Measurements from ENCODE around the gene PABPC1L.
"Not testable (repeated sequence)": the region's sequence is repeated elsewhere in the genome, so short reads cannot be mapped to it uniquely, and the experiment has no call there.

The PABPC1L gene

DNA sequence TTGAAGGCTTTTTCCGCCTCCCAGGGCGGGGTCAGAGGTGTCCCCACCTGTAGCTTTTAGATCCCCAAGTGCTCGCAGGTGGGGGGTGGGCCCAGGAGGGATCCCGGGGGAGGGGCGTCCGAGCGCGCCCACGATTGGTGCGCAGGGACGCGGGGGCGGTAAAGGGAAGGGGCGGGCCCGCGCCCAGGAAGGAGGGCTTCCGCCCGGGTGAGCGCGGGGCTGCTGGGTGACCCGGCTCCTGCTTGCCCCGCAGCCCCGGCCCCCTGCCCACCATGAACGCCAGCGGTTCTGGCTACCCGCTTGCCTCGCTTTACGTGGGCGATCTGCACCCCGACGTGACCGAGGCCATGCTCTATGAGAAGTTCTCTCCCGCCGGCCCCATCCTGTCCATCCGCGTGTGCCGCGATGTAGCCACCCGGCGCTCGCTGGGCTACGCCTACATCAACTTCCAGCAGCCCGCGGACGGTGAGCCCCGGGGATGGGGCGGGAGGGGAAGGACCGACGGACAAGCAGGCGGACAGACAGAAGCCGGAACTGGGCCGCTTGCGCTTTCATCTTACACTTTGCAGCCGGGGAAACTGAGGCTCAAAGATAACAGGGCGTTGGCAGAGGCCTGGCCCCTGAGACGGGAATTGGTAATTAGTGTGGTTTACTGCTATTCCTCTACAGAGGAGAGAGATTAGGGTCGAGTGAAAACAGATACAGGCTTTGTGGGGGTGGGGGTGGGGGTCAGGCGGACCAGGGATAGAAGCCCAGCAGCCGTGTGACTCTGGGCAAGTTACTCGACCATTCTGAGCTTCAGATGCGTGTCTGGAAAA, at the start of gene PABPC1L:
Gene PABPC1L (plus strand): TSS at position 189 of the 818 bp plus-strand sequence. CDS start 84 bp downstream, at position 273.
- DNase-seq, result peak; percentile 94

- no peak for DNase-seq
Measured at GRCh38 chr20:44861531-44862006, 48.3 kb upstream of the PABPC1L start.

- DNase-seq, result no peak
Measured at GRCh38 chr20:44862286-44862685, 47.6 kb upstream of the PABPC1L start.

DNA sequence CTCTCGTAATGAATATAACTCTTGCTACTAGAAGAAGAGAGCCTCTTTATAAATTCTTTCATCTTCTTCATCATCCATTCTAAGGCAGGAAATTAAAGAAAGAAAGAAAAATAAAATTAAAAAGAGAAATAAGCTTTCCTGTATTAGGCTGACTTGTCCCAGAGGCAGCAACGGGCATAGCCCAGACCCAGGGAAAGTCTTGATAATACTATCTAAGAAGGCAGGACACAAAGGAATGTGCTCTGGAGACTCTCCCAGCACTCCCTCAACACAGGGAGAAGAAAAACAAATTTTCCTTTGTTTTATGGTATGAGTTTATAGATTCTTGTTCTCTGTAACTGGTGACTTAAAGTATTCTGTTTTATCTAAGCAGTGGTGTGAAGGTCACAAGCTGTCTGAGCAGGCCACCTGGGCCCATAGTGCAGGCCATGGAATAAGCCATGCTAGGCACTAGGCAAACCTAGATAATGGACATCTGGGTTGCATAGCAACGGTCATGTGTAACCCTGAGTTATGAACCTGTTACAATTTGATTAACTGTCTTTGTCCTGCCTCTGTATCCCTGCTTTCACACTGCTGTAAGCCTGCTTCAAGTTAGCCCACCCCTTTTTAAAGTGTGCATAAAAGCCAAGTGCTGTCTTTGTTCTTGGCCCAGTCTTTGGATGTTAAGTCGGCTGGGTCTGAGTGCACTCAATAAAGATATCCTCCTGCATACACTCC, 46.3 kb upstream of the PABPC1L start:
- DNase-seq, result not testable (repeated sequence)

- DNase-seq, result not testable (repeated sequence)
Measured at GRCh38 chr20:44864493-44864892, 45.4 kb upstream of the PABPC1L start.

- no peak for DNase-seq
Measured at GRCh38 chr20:44866703-44867335, 43.0 kb upstream of the PABPC1L start.

DNA sequence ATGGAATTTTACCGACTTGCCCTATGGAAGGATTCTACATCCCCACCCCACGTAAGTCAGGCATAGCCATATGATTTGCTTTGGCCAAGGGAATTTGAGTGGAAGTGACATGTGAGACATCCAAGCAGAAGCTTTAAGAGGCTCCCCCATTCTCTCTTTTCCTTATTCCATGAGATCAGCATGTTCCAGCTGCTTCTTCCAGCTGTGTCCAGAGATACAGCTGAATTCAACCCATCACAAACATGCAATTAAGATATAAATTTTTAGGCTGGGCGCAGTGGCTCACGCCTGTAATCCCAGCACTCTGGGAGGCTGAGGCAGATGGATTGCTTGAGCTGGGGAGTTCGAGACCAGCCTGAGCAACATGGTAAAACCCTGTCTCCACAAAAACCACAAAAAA, 40.4 kb upstream of the PABPC1L start:
- no peak for DNase-seq

DNA sequence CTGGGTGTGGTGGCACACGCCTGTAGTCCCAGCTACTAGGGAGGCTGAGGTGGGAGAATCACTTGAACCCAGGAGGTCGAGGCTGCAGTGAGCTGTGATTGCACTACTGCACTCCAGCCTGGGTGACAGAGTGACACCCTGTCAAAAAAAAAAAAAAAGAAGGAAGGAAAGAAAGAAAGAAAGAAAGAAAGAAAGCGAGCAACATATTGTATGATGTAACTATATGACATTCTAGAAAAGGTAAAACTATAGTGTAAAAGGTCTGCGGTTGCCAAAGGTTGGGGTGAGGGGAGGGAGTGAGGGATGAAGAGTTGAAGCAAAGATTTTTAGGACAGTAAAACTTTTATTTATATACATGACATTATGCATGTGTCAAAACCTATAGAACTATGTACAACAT, 27.5 kb upstream of the PABPC1L start:
- not testable (repeated sequence) for DNase-seq

DNA sequence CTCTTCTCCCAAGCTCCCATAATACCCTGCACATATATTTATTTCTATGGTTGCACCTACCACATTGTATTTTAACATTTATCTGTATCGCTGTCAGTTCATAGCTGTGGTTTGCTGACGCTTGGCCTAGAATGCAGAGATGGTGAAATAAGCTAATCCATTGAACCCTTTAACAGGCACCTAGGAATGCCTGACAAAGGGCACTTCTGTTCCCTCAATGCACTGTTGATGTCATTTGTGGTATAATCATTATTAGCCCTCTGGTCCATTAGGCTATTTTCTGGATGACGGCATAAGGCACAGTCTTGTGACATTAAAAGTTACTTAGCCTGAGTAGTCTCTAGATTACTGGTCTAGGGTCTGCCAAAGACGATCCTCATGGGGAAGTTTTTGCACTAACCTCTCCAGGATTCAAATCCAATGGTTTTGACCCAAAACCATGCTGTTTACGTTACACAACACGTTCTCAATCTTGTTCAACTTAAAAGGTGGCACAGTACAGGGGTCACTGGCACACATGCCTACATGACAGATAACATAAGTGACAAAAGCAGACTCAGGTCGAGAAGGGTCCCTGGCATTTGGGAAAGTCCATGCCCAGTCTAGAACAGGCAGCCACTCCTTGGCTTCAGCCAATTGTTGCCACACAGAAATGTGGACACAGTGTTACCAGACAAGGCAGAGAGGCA, 26.5 kb upstream of the PABPC1L start:
- no peak for DNase-seq

DNA sequence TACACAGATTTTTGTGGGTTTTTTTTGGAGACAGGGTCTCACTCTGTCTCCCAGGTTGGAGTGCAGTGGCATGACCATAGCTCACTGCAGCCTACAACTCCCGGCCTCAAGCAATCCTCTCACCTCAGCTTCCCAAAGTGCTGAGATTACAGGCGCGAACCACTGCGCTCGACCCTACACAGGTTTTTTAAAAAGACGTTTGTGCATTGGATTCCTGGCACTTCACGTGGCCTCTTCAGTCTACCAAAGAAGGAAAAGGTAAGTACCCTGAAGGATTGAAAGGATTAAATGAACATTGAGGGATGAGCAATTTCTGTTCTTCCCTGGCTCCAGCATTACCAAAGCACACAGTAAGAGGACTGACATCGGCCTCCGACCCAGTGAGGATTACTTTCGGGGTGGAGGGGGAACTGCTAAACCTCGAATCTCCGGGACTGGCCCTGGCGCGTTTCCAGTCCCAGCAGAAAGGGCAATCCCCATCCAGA, 24.9 kb upstream of the PABPC1L start:
- no peak for DNase-seq

DNA sequence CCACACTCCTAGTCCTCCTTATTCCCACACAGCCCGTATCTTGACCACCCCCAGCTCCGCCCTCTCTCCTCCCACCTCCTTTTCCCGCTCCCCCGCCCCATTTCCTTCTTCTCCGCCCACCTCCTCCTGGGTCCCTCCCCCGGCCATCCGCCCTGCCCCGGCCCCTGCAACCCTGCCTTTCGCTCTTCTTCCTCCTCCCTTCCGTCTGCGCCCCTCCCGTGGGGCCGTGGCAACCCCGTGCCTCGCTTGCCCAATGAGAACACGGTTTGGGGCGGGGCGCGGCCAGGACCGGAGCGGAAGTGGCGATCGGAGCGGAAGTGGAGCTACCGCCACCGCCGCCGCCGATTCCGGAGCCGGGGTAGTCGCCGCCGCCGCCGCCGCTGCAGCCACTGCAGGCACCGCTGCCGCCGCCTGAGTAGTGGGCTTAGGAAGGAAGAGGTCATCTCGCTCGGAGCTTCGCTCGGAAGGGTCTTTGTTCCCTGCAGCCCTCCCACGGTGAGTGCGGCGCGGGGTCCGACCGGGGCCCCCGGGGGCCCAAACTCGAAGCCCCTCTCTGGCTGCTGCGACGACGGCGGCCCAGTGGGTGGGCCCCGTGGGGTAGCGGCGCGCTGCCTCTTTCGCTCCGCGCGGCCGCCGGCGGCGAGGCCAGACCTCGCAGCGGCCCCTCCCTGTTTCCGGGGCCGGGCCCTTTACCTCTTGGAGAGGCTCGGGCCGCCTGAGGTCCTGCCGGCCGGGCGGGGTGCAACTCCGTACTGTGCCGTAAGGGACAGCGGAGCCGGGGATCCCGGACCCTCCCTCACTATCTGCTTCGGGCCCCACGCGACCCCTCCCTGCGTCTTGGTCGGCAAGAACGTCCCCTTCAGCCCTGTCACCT, 24.2 kb upstream of the PABPC1L start, which contains the start of gene YWHAB:
Gene YWHAB (plus strand): TSS at position 314 of the 874 bp plus-strand sequence. CDS start 15,829 bp downstream, outside the sequence.
- peak; percentile 100 for DNase-seq

GRCh38 chr20:44886266-44886651, 23.6 kb upstream of the PABPC1L start:
- DNase-seq, result peak; percentile 46

- DNase-seq, result no peak
Measured at GRCh38 chr20:44886828-44887227, 23.0 kb upstream of the PABPC1L start.

- DNase-seq, result no peak
Measured at GRCh38 chr20:44887466-44887865, 22.4 kb upstream of the PABPC1L start.

DNA sequence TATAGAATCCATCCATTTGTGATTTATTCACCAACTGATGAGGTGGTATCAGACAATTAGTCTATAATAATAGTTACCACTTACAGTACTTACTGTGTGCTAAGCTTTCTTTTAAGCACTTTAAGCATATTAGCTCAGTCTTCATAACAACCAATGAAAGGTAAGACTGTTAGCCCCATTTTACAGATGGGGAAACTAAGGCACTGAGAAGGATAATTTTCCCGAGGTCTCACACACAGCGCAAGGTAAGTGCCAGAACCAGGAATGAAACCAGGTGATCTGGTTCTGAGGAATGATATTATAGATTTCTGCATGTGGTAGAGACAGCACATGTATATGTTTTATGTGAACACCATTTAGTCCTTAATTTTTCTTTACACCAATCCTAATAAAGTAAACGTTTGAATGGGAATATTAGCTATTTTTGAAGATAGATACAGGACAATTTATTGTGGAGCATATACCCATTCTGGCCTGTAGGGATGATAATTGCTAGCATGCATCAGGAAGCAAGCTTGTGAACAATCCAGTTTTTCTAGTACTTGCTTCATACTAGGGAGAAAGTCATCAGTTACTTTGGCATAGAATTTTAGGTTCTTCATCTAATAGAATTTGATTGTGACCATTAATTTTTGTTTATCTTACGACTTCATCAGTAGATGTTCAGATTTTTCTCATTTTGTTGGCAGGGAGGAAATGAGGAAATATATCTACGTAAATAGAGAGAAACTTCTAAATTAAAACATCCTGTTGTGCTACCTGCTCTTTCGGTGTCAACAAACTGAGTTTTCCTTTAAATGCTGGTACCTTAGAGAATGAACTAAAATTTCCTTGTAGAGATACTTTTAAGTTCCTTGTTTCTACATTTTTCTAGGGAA, 21.4 kb upstream of the PABPC1L start:
- peak; percentile 64 for DNase-seq

DNA sequence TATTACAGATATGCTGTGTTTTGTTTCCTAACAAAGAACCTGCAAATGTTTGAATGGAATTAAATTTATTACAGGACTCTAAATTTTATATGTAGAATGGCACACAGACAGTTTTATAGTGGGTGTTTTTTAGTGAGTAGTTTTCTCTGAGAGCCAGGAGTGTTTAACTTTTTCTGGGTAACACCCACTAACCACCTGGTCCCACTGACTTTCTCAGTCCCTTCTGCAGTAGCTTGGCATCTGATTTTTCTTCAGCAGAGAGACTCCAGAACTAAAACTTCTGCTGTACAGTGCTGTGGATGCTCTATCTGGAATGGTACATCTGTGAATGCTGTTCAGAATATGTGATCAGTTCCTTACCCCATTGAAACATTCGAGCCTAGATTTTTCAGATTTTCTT, 18.0 kb upstream of the PABPC1L start:
- DNase-seq, result no peak

DNA sequence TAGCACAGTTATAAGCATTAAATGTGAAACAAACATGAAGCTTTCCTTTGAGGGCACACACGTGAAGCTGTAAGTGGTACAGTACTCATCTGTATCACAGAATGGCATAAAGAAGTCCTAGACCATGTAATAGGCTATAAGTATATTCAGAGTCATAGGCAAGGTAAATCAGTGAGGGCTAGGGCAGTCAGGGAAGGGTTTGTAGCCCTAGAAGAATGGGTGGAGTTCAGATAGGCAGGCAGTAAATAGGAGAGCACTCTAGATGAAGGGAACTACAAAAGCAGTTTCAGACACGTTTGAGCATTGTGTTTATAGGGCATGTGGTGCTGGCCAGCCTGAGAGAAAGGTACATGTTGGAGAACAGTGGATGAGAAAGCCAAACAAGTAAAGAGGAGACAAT, 14.9 kb upstream of the PABPC1L start:
- no peak for DNase-seq

DNA sequence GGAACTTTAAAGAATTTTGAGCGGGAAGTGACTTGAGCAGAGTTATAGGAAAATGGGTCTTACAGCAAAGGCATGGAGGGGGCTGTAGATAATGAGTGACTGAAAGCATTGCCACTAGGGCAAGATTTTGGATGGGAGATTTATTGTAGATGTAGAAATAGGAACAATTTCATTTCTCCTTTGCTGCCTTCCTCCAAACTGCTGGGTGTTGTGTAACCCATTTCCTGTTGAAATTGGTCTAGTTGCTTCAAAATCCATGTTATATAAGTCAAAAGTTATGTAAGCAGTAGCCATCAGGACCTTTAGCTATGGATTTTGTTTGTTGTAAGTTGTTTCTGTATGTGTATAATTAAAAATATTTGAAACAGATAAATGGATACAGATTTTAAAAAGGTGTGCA, 13.3 kb upstream of the PABPC1L start:
- DNase-seq, result no peak

- DNase-seq, result no peak
Measured at GRCh38 chr20:44897133-44897532, 12.7 kb upstream of the PABPC1L start.

GRCh38 chr20:44900231-44900854, 9.5 kb upstream of the PABPC1L start:
- DNase-seq, result no peak

Measured in DMS53 (cell line).